OCI-LY7 (cell line): ENCODE measurements around the gene TRAF3. TPM values are rescaled to one million over a fixed set of nuclear protein-coding genes. Genes with fewer than 3 reads are reported as not detected.
A peak's percentile ranks its signal among the peaks of the same experiment; 100 is the strongest.

Experiments
- BruUV-seq: library from RNA; stranded (reverse); fragments of 400-500 nt; replicated peaks from 2 replicates; lab custom pipeline; 2021; lab: Mats Ljungman, UMichigan
- CTCF ChIA-PET: fragments of 300-600 bp; sonication (Branson Sonifier 250); formaldehyde crosslinking; loops from one replicate; lab custom pipeline; 2022; ENCODE audit warnings: antibody characterized with exemption; ENCODE audit not compliant: unreplicated experiment; lab: Charles Lee
- POLR2A ChIA-PET: fragments of 300-600 bp; sonication (Branson Sonifier 250); formaldehyde crosslinking; loops from one replicate; lab custom pipeline; 2022; ENCODE audit warnings: antibody characterized with exemption; lab: Charles Lee
- DNase-seq: peaks from one replicate; pipeline ENCODE4 v3.0.0-alpha.2; 2015; ENCODE audit warnings: low spot score
- H2AFZ ChIP-seq: fragments of 200-600 bp; sonication (generic), shearing (Covaris generic); 2 replicates; pipeline ENCODE4 v1.6.1; 2014; ENCODE audit warnings: mild to moderate bottlenecking, antibody characterized with exemption, low read length, moderate library complexity
- H3K27ac ChIP-seq: fragments of 200-600 bp; sonication (generic); 2 replicates; pipeline ENCODE4 v1.5.1; 2014; ENCODE audit warnings: mixed run types, low read depth, mild to moderate bottlenecking, moderate library complexity, low read length, inconsistent platforms; ENCODE audit not compliant: poor library complexity, severe bottlenecking
- H3K36me3 ChIP-seq: fragments of 200-600 bp; sonication (generic); 2 replicates; pipeline ENCODE4 v1.6.1; 2014; ENCODE audit warnings: mild to moderate bottlenecking, antibody characterized with exemption, low read length, moderate library complexity, mixed read lengths; ENCODE audit not compliant: insufficient read depth
- H3K4me1 ChIP-seq: fragments of 200-600 bp; sonication (generic); 2 replicates; pipeline ENCODE4 v1.5.1; 2014; ENCODE audit warnings: mild to moderate bottlenecking, low read length; ENCODE audit not compliant: insufficient read depth, poor library complexity, severe bottlenecking
- H3K4me2 ChIP-seq: fragments of 200-600 bp; sonication (generic); 2 replicates; pipeline ENCODE4 v1.6.1; 2014; ENCODE audit warnings: mild to moderate bottlenecking, low read length
- H3K4me3 ChIP-seq: fragments of 200-600 bp; sonication (generic); 2 replicates; pipeline ENCODE4 v1.5.1; 2014; ENCODE audit warnings: mild to moderate bottlenecking, low read depth, low read length; ENCODE audit not compliant: poor library complexity, severe bottlenecking
- H3K79me2 ChIP-seq: fragments of 200-600 bp; sonication (generic); 2 replicates; pipeline ENCODE4 v1.6.1; 2016; ENCODE audit warnings: low read depth, mild to moderate bottlenecking, low read length, moderate library complexity, mixed read lengths; ENCODE audit not compliant: insufficient read depth
- H3K9me2 ChIP-seq: fragments of 200-600 bp; sonication (generic); 2 replicates; pipeline ENCODE4 v1.6.1; 2016; ENCODE audit warnings: mild to moderate bottlenecking, low read length, mixed read lengths; ENCODE audit not compliant: insufficient read depth
- H3K9me3 ChIP-seq: fragments of 200-600 bp; sonication (generic); 2 replicates; pipeline ENCODE4 v1.6.1; 2014; ENCODE audit warnings: mild to moderate bottlenecking, mixed run types, low read length, mixed read lengths
- H4K20me1 ChIP-seq: fragments of 200-600 bp; sonication (generic); 2 replicates; pipeline ENCODE4 v1.6.1; 2014; ENCODE audit warnings: mild to moderate bottlenecking, antibody characterized with exemption, low read length, moderate library complexity, mixed read lengths; ENCODE audit not compliant: insufficient read depth
- CTCF ChIP-seq: fragments of 200-600 bp; sonication (generic); conservative IDR thresholded peaks from 2 replicates; pipeline ENCODE4 v1.5.1; 2014; ENCODE audit warnings: mild to moderate bottlenecking, antibody characterized with exemption, low read length, moderate library complexity, mixed read lengths
- EZH2phosphoT487 ChIP-seq: fragments of 200-600 bp; sonication (generic); IDR thresholded peaks from 2 replicates; pipeline ENCODE4 v1.6.1; 2018; ENCODE audit warnings: low read depth, borderline replicate concordance, mild to moderate bottlenecking, mixed run types, antibody characterized with exemption, low read length, moderate library complexity, mixed read lengths
- intact Hi-C: fragments of 100-400 bp; cut with micrococcal nuclease; formaldehyde crosslinking; loops from one replicate; pipeline ENCODE4 v1.10.0; 2022; ENCODE audit not compliant: unreplicated experiment
- total RNA-seq, 2 experiments: library from RNA; depleted of rRNA in 1 of 2; stranded (reverse); fragments of >200 nt in 1 of 2; shearing (Covaris generic) in 1 of 2; gene quantifications; 2 replicates each; pipeline ENCODE4 v1.2.3, GENCODE V29; 2014 to 2022

Gene TRAF3
- total RNA-seq, 2 experiments from 2014 or later = 0.82 to 2.9 TPM

- Histone ChIP-seq H3K27ac (no peak overlapping the region), H4K20me1 (no peaks in the 10 kb centered on the region), H3K9me2 (no peaks in the 10 kb centered on the region), H3K36me3 (no peaks in the 10 kb centered on the region), H3K4me2 (peak overlapping the region; percentile 4; the same call in 1 of the 2 replicates), H3K79me2 (no peaks in the 10 kb centered on the region), H3K9me3 (no peaks in the 10 kb centered on the region), H3K4me1 (peaks cover 21% of the 10 kb centered on the region), H3K4me3 (no peak overlapping the region), H2AFZ (no peak overlapping the region; the same call in 1 of the 2 replicates)
- ChIA-PET POLR2A (interaction anchor here (0.6 kb wide), 1 partner anchor 257 kb away, joined by 3 read pairs; no protein-coding TSS in a partner anchor), CTCF (no interaction called here)
- TF ChIP-seq CTCF = no peak
- intact Hi-C loops = no loop called here
- no peak for DNase-seq
- no TSS peak for BruUV-seq
These were observed 172.7 kb downstream of the TRAF3 start for GRCh38 chr14:102949801-102950451.

DNA sequence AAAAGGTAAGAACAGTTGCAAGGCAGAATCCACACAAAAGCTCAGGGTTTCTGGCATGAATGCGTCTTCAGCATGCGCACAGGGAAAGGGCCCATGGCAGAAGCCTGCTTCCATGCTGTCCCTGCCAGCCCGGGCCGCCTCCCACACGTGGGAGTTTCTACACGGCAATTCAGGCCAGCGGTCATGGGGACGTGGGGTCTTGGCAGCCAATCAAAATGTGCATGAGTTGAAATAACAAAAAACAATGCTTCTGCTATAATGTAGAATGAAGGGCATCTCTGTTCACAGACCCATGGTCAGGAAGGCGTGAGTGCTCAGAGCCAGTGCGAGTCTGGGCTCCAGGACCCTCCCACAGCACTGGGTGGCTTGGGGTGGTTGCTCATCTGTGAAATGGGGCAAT lies 173.8 kb downstream of the TRAF3 start:
- Histone ChIP-seq H4K20me1 (no peaks in the 10 kb centered on the region), H3K4me2 (no peak overlapping the region), H2AFZ (no peak overlapping the region), H3K9me2 (no peaks in the 10 kb centered on the region), H3K4me3 (no peak overlapping the region), H3K79me2 (no peaks in the 10 kb centered on the region), H3K27ac (no peak overlapping the region), H3K36me3 (no peaks in the 10 kb centered on the region), H3K9me3 (no peaks in the 10 kb centered on the region), H3K4me1 (peaks cover 21% of the 10 kb centered on the region)
- no peak for TF ChIP-seq EZH2phosphoT487
- no peak for TF ChIP-seq CTCF
- intact Hi-C loops = no loop called here
- no TSS peak for BruUV-seq
- POLR2A ChIA-PET = no interaction called here
- CTCF ChIA-PET = interaction anchor here (0.6 kb wide), 1 partner anchor 34 kb away, joined by 3 read pairs; no protein-coding TSS in a partner anchor
- no peak for DNase-seq

GRCh38 chr14:102951799-102952198 lies 174.6 kb downstream of the TRAF3 start:
- H3K4me2 ChIP-seq = no peak overlapping the region
- no peaks in the 10 kb centered on the region for H3K9me2 ChIP-seq
- intact Hi-C loops = no loop called here
- no peaks in the 10 kb centered on the region for H4K20me1 ChIP-seq
- H3K36me3 ChIP-seq = no peaks in the 10 kb centered on the region
- ChIA-PET POLR2A (no interaction called here), CTCF (no interaction called here)
- H3K9me3 ChIP-seq = no peaks in the 10 kb centered on the region
- no peak for TF ChIP-seq CTCF
- no peak for DNase-seq
- no TSS peak for BruUV-seq
- H3K27ac ChIP-seq = no peak overlapping the region
- H3K4me1 ChIP-seq = peaks cover 15% of the 10 kb centered on the region
- H3K4me3 ChIP-seq = no peak overlapping the region
- no peak overlapping the region for H2AFZ ChIP-seq
- H3K79me2 ChIP-seq = no peaks in the 10 kb centered on the region
